A673 (cell line): Measurements from ENCODE around the gene MTHFD2. TPM values are rescaled to one million over a fixed set of nuclear protein-coding genes. Genes with fewer than 3 reads are reported as not detected.

Experiments
- BruUV-seq: library from RNA; stranded (reverse); fragments of 400-500 nt; replicated peaks from 2 replicates; lab custom pipeline; 2021; lab: Mats Ljungman, UMichigan
- CTCF ChIA-PET: fragments of 300-600 bp; sonication (Branson Sonifier 250); formaldehyde crosslinking; loops from one replicate; lab custom pipeline; 2022; ENCODE audit warnings: antibody characterized with exemption; lab: Charles Lee
- POLR2A ChIA-PET: fragments of 300-600 bp; sonication (Branson Sonifier 250); formaldehyde crosslinking; loops from one replicate; lab custom pipeline; 2022; ENCODE audit warnings: antibody characterized with exemption; ENCODE audit not compliant: low non-redundant PET; lab: Charles Lee
- DNase-seq: peaks from one replicate; pipeline ENCODE4 v3.0.0-alpha.2; 2015; ENCODE audit warnings: low spot score
- H3K27ac ChIP-seq: fragments of 200-600 bp; sonication (generic); 2 replicates; pipeline ENCODE4 v1.5.1; 2016; ENCODE audit warnings: mixed run types, low read depth, mild to moderate bottlenecking, mixed read lengths, antibody characterized with exemption, low read length; ENCODE audit not compliant: poor library complexity, severe bottlenecking
- H3K27me3 ChIP-seq: fragments of 200-600 bp; sonication (generic); replicated peaks from 2 replicates; pipeline ENCODE4 v1.6.1; 2017; ENCODE audit warnings: mixed run types, low read depth, mild to moderate bottlenecking, mixed read lengths, antibody characterized with exemption, low read length; ENCODE audit not compliant: insufficient read depth, poor library complexity
- H3K36me3 ChIP-seq: fragments of 200-600 bp; sonication (generic); 2 replicates; pipeline ENCODE4 v1.6.1; 2016; ENCODE audit warnings: mixed run types, mild to moderate bottlenecking, mixed read lengths, antibody characterized with exemption, low read length; ENCODE audit not compliant: insufficient read depth, poor library complexity, severe bottlenecking
- H3K4me1 ChIP-seq: fragments of 200-600 bp; sonication (generic); 2 replicates; pipeline ENCODE4 v1.6.1; 2017; ENCODE audit warnings: mixed run types, mild to moderate bottlenecking, mixed read lengths, antibody characterized with exemption, low read length; ENCODE audit not compliant: insufficient read depth, poor library complexity, severe bottlenecking
- H3K4me3 ChIP-seq: fragments of 200-600 bp; sonication (generic); 2 replicates; pipeline ENCODE4 v1.5.1; 2016; ENCODE audit warnings: low read depth, mixed run types, mild to moderate bottlenecking, mixed read lengths, low read length; ENCODE audit not compliant: poor library complexity, severe bottlenecking
- H3K9me3 ChIP-seq: fragments of 200-600 bp; sonication (generic); 2 replicates; pipeline ENCODE4 v1.6.1; 2016; ENCODE audit warnings: mixed run types, low read depth, mild to moderate bottlenecking, mixed read lengths, antibody characterized with exemption, low read length; ENCODE audit not compliant: poor library complexity, severe bottlenecking
- CTCF ChIP-seq: fragments of 300-800, 200-600 bp; sonication (generic); conservative IDR thresholded peaks from 2 replicates; pipeline ENCODE4 v1.5.1; 2017; ENCODE audit warnings: low read depth, mild to moderate bottlenecking, antibody characterized with exemption, low read length, moderate library complexity, mixed read lengths
- EZH2 ChIP-seq: fragments of 200-600 bp; sonication (generic); IDR thresholded peaks from 2 replicates; pipeline ENCODE4 v1.6.1; 2017; ENCODE audit warnings: borderline replicate concordance, low read depth, mild to moderate bottlenecking, mixed read lengths, antibody characterized with exemption, low read length; ENCODE audit not compliant: poor library complexity, severe bottlenecking
- intact Hi-C: fragments of 100-400 bp; cut with micrococcal nuclease; formaldehyde crosslinking; loops from one replicate; pipeline ENCODE4 v1.10.0; 2022; ENCODE audit not compliant: unreplicated experiment
- total RNA-seq: library from RNA; stranded (reverse); gene quantifications from 2 replicates; pipeline ENCODE4 v1.2.3, GENCODE V29; 2021

The MTHFD2 gene
- total RNA-seq, 1 experiment from 2014 or later = 252 TPM

DNA sequence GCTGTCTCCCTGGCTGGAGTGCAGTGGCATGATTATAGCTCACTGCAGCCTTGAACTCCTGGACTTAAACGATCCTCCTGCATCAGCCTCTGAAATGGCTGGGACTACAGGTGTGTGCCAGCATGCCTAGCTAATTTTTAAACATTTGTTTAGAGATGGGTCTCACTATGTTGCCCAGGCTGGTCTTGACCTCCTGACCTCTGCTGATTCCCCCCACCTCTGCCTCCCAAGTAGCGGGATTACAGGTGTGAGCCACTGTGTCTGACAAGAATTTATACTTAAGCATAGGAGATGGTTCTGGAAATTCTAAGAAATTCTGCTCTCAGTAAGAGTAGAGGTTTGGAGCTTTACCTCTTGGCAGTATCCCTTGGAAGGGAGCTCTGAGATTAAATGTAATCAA is 18.2 kb downstream of the MTHFD2 start:
- Histone ChIP-seq H3K27me3 (no peaks in the 10 kb centered on the region), H3K4me1 (no peaks in the 10 kb centered on the region), H3K4me3 (no peak overlapping the region), H3K27ac (no peak overlapping the region), H3K36me3 (peaks cover 72% of the 10 kb centered on the region), H3K9me3 (no peaks in the 10 kb centered on the region)
- intact Hi-C loops = no loop called here
- TF ChIP-seq EZH2 (no peak), CTCF (no peak)
- DNase-seq = no peak
- BruUV-seq = no TSS peak
- ChIA-PET POLR2A (no interaction called here), CTCF (interaction anchor here (0.8 kb wide), 1 partner anchor 17 kb away, joined by 3 read pairs; no protein-coding TSS in a partner anchor)

DNA sequence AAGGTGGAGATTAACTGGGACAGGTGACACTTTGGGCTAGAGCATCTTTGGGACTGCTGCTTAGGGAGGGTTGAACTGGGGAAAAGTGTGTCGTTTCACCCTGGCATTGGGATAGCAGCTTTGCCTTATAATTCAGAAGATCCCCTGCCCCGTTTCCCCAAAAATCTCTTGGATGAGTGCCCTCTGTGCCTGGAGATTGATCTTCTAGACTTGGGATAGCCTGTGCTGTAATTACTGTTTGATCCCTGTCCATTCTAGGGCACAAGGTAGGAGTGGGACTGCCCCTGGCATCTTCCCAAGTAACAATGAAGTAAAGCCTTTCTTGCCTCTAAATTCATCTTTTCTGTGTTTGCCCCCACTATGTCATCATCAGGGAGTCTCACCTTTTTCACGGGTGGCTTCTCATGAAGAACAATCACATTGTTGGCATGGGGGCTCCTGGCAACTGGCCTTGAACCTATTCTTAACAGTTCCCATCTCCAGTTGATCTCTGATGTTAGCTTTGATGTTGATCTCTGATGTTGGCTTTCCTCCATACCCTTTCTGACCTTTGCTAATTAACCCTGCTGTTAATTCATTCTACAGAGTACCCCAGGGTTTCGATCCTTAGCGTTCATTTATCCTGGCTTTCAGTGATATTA is 21.6 kb downstream of the MTHFD2 start:
- Histone ChIP-seq H3K27me3 (no peaks in the 10 kb centered on the region), H3K36me3 (peaks cover 42% of the 10 kb centered on the region), H3K4me1 (no peaks in the 10 kb centered on the region), H3K27ac (no peak overlapping the region), H3K9me3 (no peaks in the 10 kb centered on the region), H3K4me3 (no peak overlapping the region)
- TF ChIP-seq CTCF = no peak
- no peak for TF ChIP-seq EZH2
- DNase-seq = no peak
- ChIA-PET CTCF (no interaction called here), POLR2A (no interaction called here)
- BruUV-seq = no TSS peak
- intact Hi-C loops = no loop called here

GRCh38 chr2:74221091-74221490 is 22.7 kb downstream of the MTHFD2 start:
- Histone ChIP-seq H3K4me3 (no peak overlapping the region), H3K36me3 (peaks cover 32% of the 10 kb centered on the region), H3K9me3 (no peaks in the 10 kb centered on the region), H3K27me3 (no peaks in the 10 kb centered on the region), H3K4me1 (no peaks in the 10 kb centered on the region), H3K27ac (no peak overlapping the region)
- no peak for TF ChIP-seq CTCF
- TF ChIP-seq EZH2 = no peak
- ChIA-PET POLR2A (no interaction called here), CTCF (no interaction called here)
- intact Hi-C loops = no loop called here
- BruUV-seq = no TSS peak
- DNase-seq = no peak
